Measurements from ENCODE around the gene CLEC9A.

Gene CLEC9A

GRCh38 chr12:10012630-10013330 is 17.7 kb upstream of the CLEC9A start:
- no peaks in the 10 kb centered on the region for H3K4me1 ChIP-seq (ENCODE audit: control insufficient read depth, low read depth, low read length)
- H3K9ac ChIP-seq (ENCODE audit: low read length) = no peak overlapping the region
- no peak overlapping the region for H3K23ac ChIP-seq (ENCODE audit: low read length)
- no peaks in the 10 kb centered on the region for H3K79me1 ChIP-seq (ENCODE audit: low read length)
- H3K56ac ChIP-seq (ENCODE audit: low read length) = no peak overlapping the region
- H3K36me3 ChIP-seq (ENCODE audit: control insufficient read depth, insufficient read depth, low read length) = no peaks in the 10 kb centered on the region
- H2BK15ac ChIP-seq (replicated peaks; ENCODE audit: low read depth) = no peak overlapping the region
- no peaks in the 10 kb centered on the region for H3K27me3 ChIP-seq (ENCODE audit: insufficient read depth, low read length, poor library complexity)
- H2BK120ac ChIP-seq (ENCODE audit: low read depth, low read length) = no peak overlapping the region
- H2AK5ac ChIP-seq (ENCODE audit: low read length) = no peak overlapping the region
- no peak overlapping the region for H2BK5ac ChIP-seq (ENCODE audit: low read length)
- H4K5ac ChIP-seq (ENCODE audit: low read length) = no peak overlapping the region
- WGBS (ENCODE audit: extremely low coverage, insufficient coverage, low lambda C conversion rate) = no CpG with 5 or more reads among the region's 6 CpGs
- no peak overlapping the region for H3K27ac ChIP-seq (ENCODE audit: low read depth, low read length)
- H3K4me3 ChIP-seq (ENCODE audit: low read length) = no peak overlapping the region
- no peak overlapping the region for H3K4me2 ChIP-seq (ENCODE audit: low read length)
- no peak overlapping the region for H4K8ac ChIP-seq (ENCODE audit: low read depth, low read length)
- DNase-seq = no peak
- no peaks in the 10 kb centered on the region for H3K79me2 ChIP-seq (ENCODE audit: control insufficient read depth, insufficient read depth, low read length)
- no peak overlapping the region for H3K4ac ChIP-seq (ENCODE audit: low read depth, low read length)
- H3K18ac ChIP-seq (ENCODE audit: low read length) = no peak overlapping the region

- no peak overlapping the region for H2BK15ac ChIP-seq (replicated peaks; ENCODE audit: low read depth)
- no peak overlapping the region for H3K56ac ChIP-seq (ENCODE audit: low read length)
- H2BK5ac ChIP-seq (ENCODE audit: low read length) = no peak overlapping the region
- H3K4me3 ChIP-seq (ENCODE audit: low read length) = no peak overlapping the region
- no peak overlapping the region for H4K8ac ChIP-seq (ENCODE audit: low read depth, low read length)
- no peak overlapping the region for H2BK120ac ChIP-seq (ENCODE audit: low read depth, low read length)
- no peak overlapping the region for H3K27ac ChIP-seq (ENCODE audit: low read depth, low read length)
- H3K79me1 ChIP-seq (ENCODE audit: low read length) = no peaks in the 10 kb centered on the region
- no peak for DNase-seq
- H3K36me3 ChIP-seq (ENCODE audit: control insufficient read depth, insufficient read depth, low read length) = no peaks in the 10 kb centered on the region
- H4K5ac ChIP-seq (ENCODE audit: low read length) = no peak overlapping the region
- H3K27me3 ChIP-seq (ENCODE audit: insufficient read depth, low read length, poor library complexity) = no peaks in the 10 kb centered on the region
- no peak overlapping the region for H3K18ac ChIP-seq (ENCODE audit: low read length)
- no peak overlapping the region for H2AK5ac ChIP-seq (ENCODE audit: low read length)
- no peak overlapping the region for H3K4me2 ChIP-seq (ENCODE audit: low read length)
- H3K9ac ChIP-seq (ENCODE audit: low read length) = no peak overlapping the region
- H3K79me2 ChIP-seq (ENCODE audit: control insufficient read depth, insufficient read depth, low read length) = no peaks in the 10 kb centered on the region
- no peaks in the 10 kb centered on the region for H3K4me1 ChIP-seq (ENCODE audit: control insufficient read depth, low read depth, low read length)
- no CpG with 5 or more reads among the region's 4 CpGs for WGBS (ENCODE audit: extremely low coverage, insufficient coverage, low lambda C conversion rate)
- no peak overlapping the region for H3K4ac ChIP-seq (ENCODE audit: low read depth, low read length)
- no peak overlapping the region for H3K23ac ChIP-seq (ENCODE audit: low read length)
Measured at GRCh38 chr12:10015450-10015849, 15.0 kb upstream of the CLEC9A start.

- no peak overlapping the region for H3K27ac ChIP-seq (ENCODE audit: low read depth, low read length)
- WGBS (ENCODE audit: extremely low coverage, insufficient coverage, low lambda C conversion rate) = 100% methylated on average over 1 of the region's 1 CpG
- no peaks in the 10 kb centered on the region for H3K27me3 ChIP-seq (ENCODE audit: insufficient read depth, low read length, poor library complexity)
Measured at GRCh38 chr12:10016881-10017280, 13.6 kb upstream of the CLEC9A start.

GRCh38 chr12:10018386-10018785 is 12.1 kb upstream of the CLEC9A start:
- Histone ChIP-seq H3K79me1 (ENCODE audit: low read length) (no peaks in the 10 kb centered on the region), H2BK15ac (replicated peaks; ENCODE audit: low read depth) (no peak overlapping the region), H3K23ac (ENCODE audit: low read length) (no peak overlapping the region), H3K27ac (ENCODE audit: low read depth, low read length) (no peak overlapping the region), H4K8ac (ENCODE audit: low read depth, low read length) (no peak overlapping the region), H3K56ac (ENCODE audit: low read length) (no peak overlapping the region), H3K4me2 (ENCODE audit: low read length) (no peak overlapping the region), H4K5ac (ENCODE audit: low read length) (no peak overlapping the region), H3K4ac (ENCODE audit: low read depth, low read length) (no peak overlapping the region), H3K9ac (ENCODE audit: low read length) (no peak overlapping the region), H3K27me3 (ENCODE audit: insufficient read depth, low read length, poor library complexity) (no peaks in the 10 kb centered on the region), H3K79me2 (ENCODE audit: control insufficient read depth, insufficient read depth, low read length) (no peaks in the 10 kb centered on the region), H2BK120ac (ENCODE audit: low read depth, low read length) (no peak overlapping the region), H2BK5ac (ENCODE audit: low read length) (no peak overlapping the region), H3K36me3 (ENCODE audit: control insufficient read depth, insufficient read depth, low read length) (no peaks in the 10 kb centered on the region), H3K4me1 (ENCODE audit: control insufficient read depth, low read depth, low read length) (no peaks in the 10 kb centered on the region), H3K4me3 (ENCODE audit: low read length) (no peak overlapping the region), H3K18ac (ENCODE audit: low read length) (no peak overlapping the region), H2AK5ac (ENCODE audit: low read length) (no peak overlapping the region)
- no CpG with 5 or more reads among the region's 5 CpGs for WGBS (ENCODE audit: extremely low coverage, insufficient coverage, low lambda C conversion rate)
- DNase-seq = no peak

More at GRCh38 chr12:10016881-10017280, 13.6 kb upstream of the CLEC9A start:
- H3K23ac ChIP-seq (ENCODE audit: low read length) = no peak overlapping the region
- no peaks in the 10 kb centered on the region for H3K79me1 ChIP-seq (ENCODE audit: low read length)
- H4K5ac ChIP-seq (ENCODE audit: low read length) = no peak overlapping the region
- no peak overlapping the region for H3K4me3 ChIP-seq (ENCODE audit: low read length)
- no peak overlapping the region for H3K4me2 ChIP-seq (ENCODE audit: low read length)
- H3K18ac ChIP-seq (ENCODE audit: low read length) = no peak overlapping the region
- H4K8ac ChIP-seq (ENCODE audit: low read depth, low read length) = no peak overlapping the region
- no peaks in the 10 kb centered on the region for H3K36me3 ChIP-seq (ENCODE audit: control insufficient read depth, insufficient read depth, low read length)
- DNase-seq = no peak
- no peak overlapping the region for H2BK5ac ChIP-seq (ENCODE audit: low read length)
- no peak overlapping the region for H2BK120ac ChIP-seq (ENCODE audit: low read depth, low read length)
- H3K79me2 ChIP-seq (ENCODE audit: control insufficient read depth, insufficient read depth, low read length) = no peaks in the 10 kb centered on the region
- no peak overlapping the region for H3K4ac ChIP-seq (ENCODE audit: low read depth, low read length)
- no peaks in the 10 kb centered on the region for H3K4me1 ChIP-seq (ENCODE audit: control insufficient read depth, low read depth, low read length)
- no peak overlapping the region for H3K9ac ChIP-seq (ENCODE audit: low read length)
- H2AK5ac ChIP-seq (ENCODE audit: low read length) = no peak overlapping the region
- H3K56ac ChIP-seq (ENCODE audit: low read length) = no peak overlapping the region
- no peak overlapping the region for H2BK15ac ChIP-seq (replicated peaks; ENCODE audit: low read depth)

GRCh38 chr12:10021342-10021741 is 9.1 kb upstream of the CLEC9A start:
- Histone ChIP-seq H2BK15ac (replicated peaks; ENCODE audit: low read depth) (no peak overlapping the region), H3K79me2 (ENCODE audit: control insufficient read depth, insufficient read depth, low read length) (no peaks in the 10 kb centered on the region), H3K23ac (ENCODE audit: low read length) (no peak overlapping the region), H3K27ac (ENCODE audit: low read depth, low read length) (no peak overlapping the region), H3K9ac (ENCODE audit: low read length) (no peak overlapping the region), H3K27me3 (ENCODE audit: insufficient read depth, low read length, poor library complexity) (no peaks in the 10 kb centered on the region), H2BK5ac (ENCODE audit: low read length) (no peak overlapping the region), H3K56ac (ENCODE audit: low read length) (no peak overlapping the region), H2BK120ac (ENCODE audit: low read depth, low read length) (no peak overlapping the region), H3K4me3 (ENCODE audit: low read length) (no peak overlapping the region), H3K4me2 (ENCODE audit: low read length) (no peak overlapping the region), H4K5ac (ENCODE audit: low read length) (no peak overlapping the region), H3K4ac (ENCODE audit: low read depth, low read length) (no peak overlapping the region), H2AK5ac (ENCODE audit: low read length) (no peak overlapping the region), H3K79me1 (ENCODE audit: low read length) (no peaks in the 10 kb centered on the region), H4K8ac (ENCODE audit: low read depth, low read length) (no peak overlapping the region), H3K36me3 (ENCODE audit: control insufficient read depth, insufficient read depth, low read length) (no peaks in the 10 kb centered on the region), H3K18ac (ENCODE audit: low read length) (no peak overlapping the region), H3K4me1 (ENCODE audit: control insufficient read depth, low read depth, low read length) (no peaks in the 10 kb centered on the region)
- no CpG with 5 or more reads among the region's 3 CpGs for WGBS (ENCODE audit: extremely low coverage, insufficient coverage, low lambda C conversion rate)
- DNase-seq = no peak

GRCh38 chr12:10025236-10025635 is 5.2 kb upstream of the CLEC9A start:
- H3K4me3 ChIP-seq (ENCODE audit: low read length) = no peak overlapping the region
- H4K5ac ChIP-seq (ENCODE audit: low read length) = no peak overlapping the region
- no peaks in the 10 kb centered on the region for H3K4me1 ChIP-seq (ENCODE audit: control insufficient read depth, low read depth, low read length)
- no peak overlapping the region for H3K27ac ChIP-seq (ENCODE audit: low read depth, low read length)
- no peaks in the 10 kb centered on the region for H3K27me3 ChIP-seq (ENCODE audit: insufficient read depth, low read length, poor library complexity)
- no peak overlapping the region for H3K56ac ChIP-seq (ENCODE audit: low read length)
- no peak overlapping the region for H4K8ac ChIP-seq (ENCODE audit: low read depth, low read length)
- H2BK5ac ChIP-seq (ENCODE audit: low read length) = no peak overlapping the region
- H2BK15ac ChIP-seq (replicated peaks; ENCODE audit: low read depth) = no peak overlapping the region
- H3K23ac ChIP-seq (ENCODE audit: low read length) = no peak overlapping the region
- no peaks in the 10 kb centered on the region for H3K36me3 ChIP-seq (ENCODE audit: control insufficient read depth, insufficient read depth, low read length)
- DNase-seq = no peak
- H3K79me2 ChIP-seq (ENCODE audit: control insufficient read depth, insufficient read depth, low read length) = no peaks in the 10 kb centered on the region
- H3K9ac ChIP-seq (ENCODE audit: low read length) = no peak overlapping the region
- no peak overlapping the region for H2AK5ac ChIP-seq (ENCODE audit: low read length)
- no peaks in the 10 kb centered on the region for H3K79me1 ChIP-seq (ENCODE audit: low read length)
- no peak overlapping the region for H3K4ac ChIP-seq (ENCODE audit: low read depth, low read length)
- H3K4me2 ChIP-seq (ENCODE audit: low read length) = no peak overlapping the region
- no peak overlapping the region for H2BK120ac ChIP-seq (ENCODE audit: low read depth, low read length)
- H3K18ac ChIP-seq (ENCODE audit: low read length) = no peak overlapping the region
- WGBS (ENCODE audit: extremely low coverage, insufficient coverage, low lambda C conversion rate) = no CpG with 5 or more reads among the region's 3 CpGs
